Cardiac fibroblast (primary cell): ENCODE data around the gene COL6A3.

Source experiments
- DNase-seq, 2 donors: peaks; one replicate each; pipeline versions ENCODE4 v3.0.0 to v3.0.0-alpha.2; 2010; ENCODE audit warnings: low read depth in 2 of 2
- H3K4me3 ChIP-seq, 2 donors: replicated peaks in 1 of 2; 1 replicate in 1 of 2; 2 replicates in 1 of 2; pipeline ENCODE4 v1.5.1; 2011; ENCODE audit warnings: low read depth in 2 of 2, low read length in 2 of 2, mild to moderate bottlenecking in 2 of 2, moderate library complexity in 1 of 2
- CTCF ChIP-seq: IDR thresholded peaks from one replicate; pipeline ENCODE4 v1.5.1; 2011; ENCODE audit warnings: low read depth, mild to moderate bottlenecking, low read length, inconsistent platforms

COL6A3 gene

GRCh38 chr2:237411092-237411601 lies 2.8 kb downstream of the COL6A3 start:
- H3K4me3 ChIP-seq = peak overlapping the region; percentile 86 to 98
- no peak for TF ChIP-seq CTCF
- DNase-seq = peak; percentile 58 to 59

- DNase-seq = peak in 1 of 2 donors; percentile 32
These were observed 4.7 kb downstream of the COL6A3 start for GRCh38 chr2:237409263-237409662.

GRCh38 chr2:237408335-237409000 lies 5.5 kb downstream of the COL6A3 start:
- peak overlapping the region in 1 of 2 donors; percentile 98 for H3K4me3 ChIP-seq
- DNase-seq = peak; percentile 74 to 78
- no peak for TF ChIP-seq CTCF

More at GRCh38 chr2:237409263-237409662, 4.7 kb downstream of the COL6A3 start:
- peak overlapping the region in 1 of 2 donors; percentile 98 for H3K4me3 ChIP-seq

- peak; percentile 20 to 57 for DNase-seq
- peak overlapping the region in 1 of 2 donors; percentile 98 for H3K4me3 ChIP-seq
- no peak for TF ChIP-seq CTCF
These were observed 6.3 kb downstream of the COL6A3 start for GRCh38 chr2:237407700-237408099.

- H3K4me3 ChIP-seq = peak overlapping the region in 1 of 2 donors; percentile 98
- TF ChIP-seq CTCF = no peak
- peak in 1 of 2 donors; percentile 22 for DNase-seq
These were observed 7.5 kb downstream of the COL6A3 start for GRCh38 chr2:237406371-237406895.

GRCh38 chr2:237405605-237406004 lies 8.4 kb downstream of the COL6A3 start:
- no peak for TF ChIP-seq CTCF
- H3K4me3 ChIP-seq = peak overlapping the region in 1 of 2 donors; percentile 98
- DNase-seq = peak in 1 of 2 donors; percentile 60

GRCh38 chr2:237405006-237405559 lies 8.9 kb downstream of the COL6A3 start:
- peak; percentile 69 to 81 for DNase-seq
- H3K4me3 ChIP-seq = peak overlapping the region in 1 of 2 donors; percentile 98
- TF ChIP-seq CTCF = no peak
